ENCODE measurements around the gene ABCC11. TPM values are rescaled to one million over a fixed set of nuclear protein-coding genes. Genes with fewer than 3 reads are reported as not detected.
A peak's percentile ranks its signal among the peaks of the same experiment; 100 is the strongest.

The ABCC11 gene
- total RNA-seq, 2 donors from 2014 or later, result not detected

DNA sequence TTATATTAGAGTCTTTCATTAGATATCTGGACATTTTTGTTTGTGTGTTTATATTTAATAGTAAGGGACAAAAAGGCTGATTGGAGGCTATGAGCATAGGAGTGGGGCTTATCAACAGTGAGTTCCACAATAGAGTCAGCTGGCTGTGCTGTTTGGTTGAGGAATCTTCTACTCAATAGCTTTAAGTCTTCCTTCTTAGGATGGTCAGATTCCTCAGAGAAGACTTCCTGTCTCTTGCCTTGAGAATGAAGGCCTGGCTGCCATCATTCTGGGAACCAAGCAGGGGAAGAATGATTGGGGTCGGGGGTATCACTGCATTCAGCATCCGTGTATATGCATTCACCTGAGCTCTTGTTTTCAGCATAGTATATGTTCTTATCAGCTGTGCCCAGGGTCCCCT, 31.9 kb upstream of the ABCC11 start:
- H3K27ac ChIP-seq, result no peak overlapping the region
- no peaks in the 10 kb centered on the region for H3K4me1 ChIP-seq
- no peak overlapping the region for H3K9ac ChIP-seq (ENCODE audit: low read depth in 2 of 2, low read length in 2 of 2)
- H3K36me3 ChIP-seq, result no peaks in the 10 kb centered on the region
- DNase-seq, result no peak
- intact Hi-C loops (cut with DNase I), result no loop called here
- H3K4me3 ChIP-seq, result no peak overlapping the region
- H3K27me3 ChIP-seq, result no peaks in the 10 kb centered on the region
- H3K9me3 ChIP-seq, result no peaks in the 10 kb centered on the region
- TF ChIP-seq, protein P1, sequence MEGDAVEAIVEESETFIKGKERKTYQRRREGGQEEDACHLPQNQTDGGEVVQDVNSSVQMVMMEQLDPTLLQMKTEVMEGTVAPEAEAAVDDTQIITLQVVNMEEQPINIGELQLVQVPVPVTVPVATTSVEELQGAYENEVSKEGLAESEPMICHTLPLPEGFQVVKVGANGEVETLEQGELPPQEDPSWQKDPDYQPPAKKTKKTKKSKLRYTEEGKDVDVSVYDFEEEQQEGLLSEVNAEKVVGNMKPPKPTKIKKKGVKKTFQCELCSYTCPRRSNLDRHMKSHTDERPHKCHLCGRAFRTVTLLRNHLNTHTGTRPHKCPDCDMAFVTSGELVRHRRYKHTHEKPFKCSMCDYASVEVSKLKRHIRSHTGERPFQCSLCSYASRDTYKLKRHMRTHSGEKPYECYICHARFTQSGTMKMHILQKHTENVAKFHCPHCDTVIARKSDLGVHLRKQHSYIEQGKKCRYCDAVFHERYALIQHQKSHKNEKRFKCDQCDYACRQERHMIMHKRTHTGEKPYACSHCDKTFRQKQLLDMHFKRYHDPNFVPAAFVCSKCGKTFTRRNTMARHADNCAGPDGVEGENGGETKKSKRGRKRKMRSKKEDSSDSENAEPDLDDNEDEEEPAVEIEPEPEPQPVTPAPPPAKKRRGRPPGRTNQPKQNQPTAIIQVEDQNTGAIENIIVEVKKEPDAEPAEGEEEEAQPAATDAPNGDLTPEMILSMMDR (IDR thresholded peaks at IDR 0.05), result no peak

DNA sequence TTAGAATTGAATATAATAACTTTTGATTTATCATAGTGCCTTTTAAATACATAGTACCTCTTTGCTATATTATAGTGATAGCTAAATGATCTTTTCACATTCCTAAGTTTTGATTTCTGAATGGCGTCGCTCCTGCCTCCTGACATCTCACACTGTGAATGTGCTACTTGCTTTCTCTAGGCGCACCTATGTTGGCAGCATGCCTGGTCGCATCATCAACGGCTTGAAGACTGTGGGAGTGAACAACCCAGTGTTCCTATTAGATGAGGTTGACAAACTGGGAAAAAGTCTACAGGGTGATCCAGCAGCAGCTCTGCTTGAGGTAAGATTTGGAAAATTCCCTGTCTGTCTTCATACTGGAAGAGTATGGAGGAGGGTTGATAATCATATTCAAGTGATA, 29.8 kb upstream of the ABCC11 start:
- Histone ChIP-seq H3K4me3 (no peak overlapping the region), H3K27me3 (no peaks in the 10 kb centered on the region), H3K9ac (ENCODE audit: low read depth in 2 of 2, low read length in 2 of 2) (no peak overlapping the region), H3K4me1 (no peaks in the 10 kb centered on the region), H3K36me3 (no peaks in the 10 kb centered on the region), H3K27ac (no peak overlapping the region), H3K9me3 (no peaks in the 10 kb centered on the region)
- intact Hi-C loops (cut with DNase I), result no loop called here
- TF ChIP-seq, protein P1 (IDR thresholded peaks at IDR 0.05), result no peak
- DNase-seq, result peak; percentile 26

DNA sequence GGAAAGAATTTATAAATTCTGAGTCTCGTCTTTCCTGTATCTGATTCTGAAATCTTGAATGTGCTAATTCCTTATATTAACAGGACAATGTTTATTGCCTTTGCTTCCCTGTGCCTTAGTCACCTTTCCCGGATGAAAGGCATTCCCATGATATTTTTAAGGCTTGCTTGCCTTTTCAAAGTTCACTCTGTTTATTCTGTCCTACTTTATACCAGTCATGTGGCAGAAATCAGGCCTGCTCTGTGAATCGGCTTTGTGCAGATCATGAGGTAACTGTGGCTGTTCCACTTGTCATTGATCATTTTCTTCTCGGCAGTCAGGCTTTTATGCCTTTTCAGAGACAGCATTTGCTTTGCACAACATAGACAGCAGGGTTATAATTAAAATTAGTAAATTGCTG, 28.8 kb upstream of the ABCC11 start:
- H3K9me3 ChIP-seq, result no peaks in the 10 kb centered on the region
- no peak overlapping the region for H3K4me3 ChIP-seq
- H3K27me3 ChIP-seq, result no peaks in the 10 kb centered on the region
- no peak overlapping the region for H3K9ac ChIP-seq (ENCODE audit: low read depth in 2 of 2, low read length in 2 of 2)
- intact Hi-C loops (cut with DNase I), result no loop called here
- TF ChIP-seq, protein P1 (IDR thresholded peaks at IDR 0.05), result no peak
- no peak overlapping the region for H3K27ac ChIP-seq
- no peaks in the 10 kb centered on the region for H3K36me3 ChIP-seq
- no peak for DNase-seq
- H3K4me1 ChIP-seq, result no peaks in the 10 kb centered on the region

DNA sequence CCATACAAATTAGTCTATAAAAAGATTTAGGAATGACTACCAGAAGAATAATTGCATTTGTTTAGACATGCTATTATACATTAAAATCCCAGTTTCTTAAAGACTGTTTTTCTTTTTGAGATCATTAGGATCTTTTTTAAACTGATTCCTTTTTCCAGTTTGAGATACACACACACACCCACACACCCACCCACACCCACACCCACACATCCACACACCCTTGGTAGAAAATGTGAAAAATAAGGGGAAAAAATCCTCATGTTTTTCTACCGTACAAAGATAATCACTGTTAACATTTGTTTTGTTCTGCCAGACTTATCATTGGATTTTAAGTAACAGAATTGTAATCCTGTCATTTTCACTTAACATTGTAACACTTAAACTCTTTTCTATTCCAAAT, 27.1 kb upstream of the ABCC11 start:
- no peak for DNase-seq
- intact Hi-C loops (cut with DNase I), result no loop called here
- Histone ChIP-seq H3K4me3 (no peak overlapping the region), H3K27me3 (no peaks in the 10 kb centered on the region), H3K9me3 (no peaks in the 10 kb centered on the region), H3K9ac (ENCODE audit: low read depth in 2 of 2, low read length in 2 of 2) (no peak overlapping the region), H3K36me3 (no peaks in the 10 kb centered on the region), H3K4me1 (no peaks in the 10 kb centered on the region), H3K27ac (no peak overlapping the region)
- TF ChIP-seq, protein P1 (IDR thresholded peaks at IDR 0.05), result no peak

DNA sequence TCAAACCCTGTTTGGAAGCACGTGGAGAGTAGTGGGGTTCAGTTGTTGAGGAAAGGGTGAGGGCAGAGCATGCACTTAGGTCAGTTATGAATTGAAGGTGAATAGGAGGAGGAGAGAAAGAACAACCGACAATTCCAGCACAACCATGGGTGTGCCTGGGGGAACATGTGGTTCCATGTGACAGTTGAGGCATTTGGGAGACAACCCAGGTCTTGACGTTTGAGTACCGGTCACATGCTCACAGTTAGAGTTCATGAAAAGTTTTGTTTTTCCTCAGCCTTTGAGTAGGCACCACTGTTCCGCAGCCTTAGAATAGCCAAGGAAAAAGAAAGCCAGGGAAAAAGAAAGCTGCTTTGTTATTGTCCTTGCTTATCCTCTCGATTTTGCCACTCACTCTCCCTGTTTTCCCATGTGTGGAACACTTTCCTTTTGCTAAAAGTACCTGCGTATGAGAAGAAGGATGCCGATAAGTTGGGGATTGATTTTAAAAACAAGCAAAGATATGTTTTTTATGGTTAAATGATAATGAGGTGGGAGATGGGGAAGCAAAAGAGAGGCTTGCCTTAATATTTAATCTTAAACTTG, 25.6 kb upstream of the ABCC11 start:
- no peaks in the 10 kb centered on the region for H3K4me1 ChIP-seq
- TF ChIP-seq, protein P1 (IDR thresholded peaks at IDR 0.05), result no peak
- no peaks in the 10 kb centered on the region for H3K36me3 ChIP-seq
- H3K27ac ChIP-seq, result no peak overlapping the region
- no peak overlapping the region for H3K4me3 ChIP-seq
- H3K9me3 ChIP-seq, result no peaks in the 10 kb centered on the region
- no peak for DNase-seq
- intact Hi-C loops (cut with DNase I), result no loop called here
- no peak overlapping the region for H3K9ac ChIP-seq (ENCODE audit: low read depth in 2 of 2, low read length in 2 of 2)
- no peaks in the 10 kb centered on the region for H3K27me3 ChIP-seq
